ENCODE results near the gene NAGPA.
"Not testable (repeated sequence)": the region's sequence is repeated elsewhere in the genome, so short reads cannot be mapped to it uniquely, and the experiment has no call there.

The NAGPA gene

GRCh38 chr16:5033256-5034166 lies at the start of gene NAGPA:
TSS of gene NAGPA (minus strand) at chr16:5033935. CDS start at chr16:5033914, 21 bp downstream.
- DNase-seq: peak; percentile 0

GRCh38 chr16:5080996-5081395 lies 47.3 kb upstream of the NAGPA start:
- not testable (repeated sequence) for DNase-seq

GRCh38 chr16:5080461-5080860 lies 46.7 kb upstream of the NAGPA start:
- not testable (repeated sequence) for DNase-seq

- DNase-seq: no peak
These were observed 44.9 kb upstream of the NAGPA start for GRCh38 chr16:5078626-5079025.

GRCh38 chr16:5077304-5077703 lies 43.6 kb upstream of the NAGPA start:
- no peak for DNase-seq

GRCh38 chr16:5075637-5076036 lies 41.9 kb upstream of the NAGPA start:
- DNase-seq: no peak

- not testable (repeated sequence) for DNase-seq
These were observed 40.0 kb upstream of the NAGPA start for GRCh38 chr16:5073771-5074170.

- DNase-seq: no peak
These were observed 39.5 kb upstream of the NAGPA start for GRCh38 chr16:5073279-5073629.

- no peak for DNase-seq
These were observed 38.9 kb upstream of the NAGPA start for GRCh38 chr16:5072334-5073278.

- no peak for DNase-seq
These were observed 38.1 kb upstream of the NAGPA start, which contains the start of gene ALG1 for GRCh38 chr16:5071681-5072333. TSS of gene ALG1 (plus strand) at chr16:5071843. CDS start at chr16:5071850, 7 bp downstream.

- DNase-seq: no peak
These were observed 37.6 kb upstream of the NAGPA start for GRCh38 chr16:5071341-5071680.

- no peak for DNase-seq
These were observed 36.9 kb upstream of the NAGPA start for GRCh38 chr16:5070431-5071186.

- DNase-seq: no peak
These were observed 36.1 kb upstream of the NAGPA start for GRCh38 chr16:5069854-5070253.

GRCh38 chr16:5069048-5069447 lies 35.3 kb upstream of the NAGPA start:
- no peak for DNase-seq

- DNase-seq: no peak
These were observed 32.8 kb upstream of the NAGPA start for GRCh38 chr16:5066511-5066910.

GRCh38 chr16:5065813-5066212 lies 32.1 kb upstream of the NAGPA start, which contains the start of gene C16orf89:
TSS of gene C16orf89 (minus strand) at chr16:5065956. CDS start at chr16:5065908, 48 bp downstream.
- no peak for DNase-seq

GRCh38 chr16:5065326-5065725 lies 31.6 kb upstream of the NAGPA start:
- DNase-seq: no peak

- DNase-seq: peak; percentile 32
These were observed 31.2 kb upstream of the NAGPA start for GRCh38 chr16:5064915-5065314.

GRCh38 chr16:5062790-5063765 lies 29.3 kb upstream of the NAGPA start:
- no peak for DNase-seq

GRCh38 chr16:5062051-5062450 lies 28.3 kb upstream of the NAGPA start:
- no peak for DNase-seq

- no peak for DNase-seq
These were observed 26.4 kb upstream of the NAGPA start for GRCh38 chr16:5060073-5060641.

Measured in NCI-H187 treated with DMSO at 0.1 percent for 48 hours (cell line).